Measurements from ENCODE around the gene MAN1C1. TPM values are rescaled to one million over a fixed set of nuclear protein-coding genes. Genes with fewer than 3 reads are reported as not detected.

MAN1C1 gene
- total and polyA plus RNA-seq, 9 of the 15 experiments (the other 6 are each of a cell fraction or from before 2014, with no cell fraction given): 0.04 to 0.44 (median 0.10) TPM; not detected in 3

GRCh38 chr1:25820247-25821111 lies 203.9 kb downstream of the MAN1C1 start (continued):
- no peak for TF ChIP-seq MIER1 (IDR thresholded peaks at IDR 0.05; ENCODE audit: low read depth)
- no peak for TF ChIP-seq RCOR1 (IDR thresholded peaks at IDR 0.05; ENCODE audit: borderline replicate concordance in 1 of 2, low read depth in 2 of 2, low read length in 2 of 2)
- TF ChIP-seq YY1 (IDR thresholded peaks at IDR 0.05; ENCODE audit: borderline replicate concordance in 1 of 3, control insufficient read depth in 1 of 3, extremely low read depth in 1 of 3, insufficient read depth in 3 of 3, insufficient read length in 1 of 3, insufficient replicate concordance in 2 of 3, low read depth in 1 of 3, low read length in 2 of 3): no peak
- no peak for TF ChIP-seq CCNT2 (IDR thresholded peaks at IDR 0.05; ENCODE audit: borderline replicate concordance, extremely low read depth, insufficient read length, low read depth, low read length)
- TF ChIP-seq, protein P1, sequence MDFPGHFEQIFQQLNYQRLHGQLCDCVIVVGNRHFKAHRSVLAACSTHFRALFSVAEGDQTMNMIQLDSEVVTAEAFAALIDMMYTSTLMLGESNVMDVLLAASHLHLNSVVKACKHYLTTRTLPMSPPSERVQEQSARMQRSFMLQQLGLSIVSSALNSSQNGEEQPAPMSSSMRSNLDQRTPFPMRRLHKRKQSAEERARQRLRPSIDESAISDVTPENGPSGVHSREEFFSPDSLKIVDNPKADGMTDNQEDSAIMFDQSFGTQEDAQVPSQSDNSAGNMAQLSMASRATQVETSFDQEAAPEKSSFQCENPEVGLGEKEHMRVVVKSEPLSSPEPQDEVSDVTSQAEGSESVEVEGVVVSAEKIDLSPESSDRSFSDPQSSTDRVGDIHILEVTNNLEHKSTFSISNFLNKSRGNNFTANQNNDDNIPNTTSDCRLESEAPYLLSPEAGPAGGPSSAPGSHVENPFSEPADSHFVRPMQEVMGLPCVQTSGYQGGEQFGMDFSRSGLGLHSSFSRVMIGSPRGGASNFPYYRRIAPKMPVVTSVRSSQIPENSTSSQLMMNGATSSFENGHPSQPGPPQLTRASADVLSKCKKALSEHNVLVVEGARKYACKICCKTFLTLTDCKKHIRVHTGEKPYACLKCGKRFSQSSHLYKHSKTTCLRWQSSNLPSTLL (IDR thresholded peaks at IDR 0.05): no peak
- peak; percentile 62; the same call in 1 of the 2 replicates for TF ChIP-seq ZNF263 (CRISPR knock-in tag; IDR thresholded peaks at IDR 0.05; ENCODE audit: borderline replicate concordance)
- peak; percentile 82 for TF ChIP-seq RBM22 (IDR thresholded peaks at IDR 0.05; ENCODE audit: low read depth, low read length, poor library complexity, severe bottlenecking)
- no peak for TF ChIP-seq CREBBP (IDR thresholded peaks at IDR 0.05; ENCODE audit: low read depth, low read length)
- no peak for TF ChIP-seq IRF2 (CRISPR knock-in tag; IDR thresholded peaks at IDR 0.05)
- TF ChIP-seq ETV6 (IDR thresholded peaks at IDR 0.05; ENCODE audit: borderline replicate concordance in 1 of 2, low read depth in 2 of 2, low read length in 1 of 2): no peak
- TF ChIP-seq ETV6 (CRISPR knock-in tag; IDR thresholded peaks at IDR 0.05; ENCODE audit: borderline replicate concordance): peak; percentile 76; the same call in 1 of the 2 replicates
- TF ChIP-seq U2AF1 (optimal IDR thresholded peaks at IDR 0.05; ENCODE audit: low read depth, low read length): peak; percentile 72
- TF ChIP-seq ZNF695 (CRISPR knock-in tag; IDR thresholded peaks at IDR 0.05): no peak
- no peak for TF ChIP-seq RAD51 (IDR thresholded peaks at IDR 0.05; ENCODE audit: borderline replicate concordance, low read depth)
- TF ChIP-seq, protein P2, sequence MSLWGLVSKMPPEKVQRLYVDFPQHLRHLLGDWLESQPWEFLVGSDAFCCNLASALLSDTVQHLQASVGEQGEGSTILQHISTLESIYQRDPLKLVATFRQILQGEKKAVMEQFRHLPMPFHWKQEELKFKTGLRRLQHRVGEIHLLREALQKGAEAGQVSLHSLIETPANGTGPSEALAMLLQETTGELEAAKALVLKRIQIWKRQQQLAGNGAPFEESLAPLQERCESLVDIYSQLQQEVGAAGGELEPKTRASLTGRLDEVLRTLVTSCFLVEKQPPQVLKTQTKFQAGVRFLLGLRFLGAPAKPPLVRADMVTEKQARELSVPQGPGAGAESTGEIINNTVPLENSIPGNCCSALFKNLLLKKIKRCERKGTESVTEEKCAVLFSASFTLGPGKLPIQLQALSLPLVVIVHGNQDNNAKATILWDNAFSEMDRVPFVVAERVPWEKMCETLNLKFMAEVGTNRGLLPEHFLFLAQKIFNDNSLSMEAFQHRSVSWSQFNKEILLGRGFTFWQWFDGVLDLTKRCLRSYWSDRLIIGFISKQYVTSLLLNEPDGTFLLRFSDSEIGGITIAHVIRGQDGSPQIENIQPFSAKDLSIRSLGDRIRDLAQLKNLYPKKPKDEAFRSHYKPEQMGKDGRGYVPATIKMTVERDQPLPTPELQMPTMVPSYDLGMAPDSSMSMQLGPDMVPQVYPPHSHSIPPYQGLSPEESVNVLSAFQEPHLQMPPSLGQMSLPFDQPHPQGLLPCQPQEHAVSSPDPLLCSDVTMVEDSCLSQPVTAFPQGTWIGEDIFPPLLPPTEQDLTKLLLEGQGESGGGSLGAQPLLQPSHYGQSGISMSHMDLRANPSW (CRISPR knock-in tag; IDR thresholded peaks at IDR 0.05): peak; percentile 18; the same call in 1 of the 2 replicates
- TF ChIP-seq MBD1 (CRISPR knock-in tag; IDR thresholded peaks at IDR 0.05): no peak
- peak; percentile 52 for TF ChIP-seq POLR2A (conservative IDR thresholded peaks at IDR 0.05)
- TF ChIP-seq ZKSCAN1 (IDR thresholded peaks at IDR 0.05; ENCODE audit: low read depth, low read length): no peak
- no peak for TF ChIP-seq ZNF134 (CRISPR knock-in tag; conservative IDR thresholded peaks at IDR 0.05)
- TF ChIP-seq NR4A1 (CRISPR knock-in tag; IDR thresholded peaks at IDR 0.05): no peak
- no peak for TF ChIP-seq NR4A1 (tag; IDR thresholded peaks at IDR 0.05)
